Measurements from ENCODE around the gene BACH1.

BACH1 gene

GRCh38 chr21:29382030-29382654 is 83.4 kb downstream of the BACH1 start:
- DNase-seq (ENCODE audit: extremely low read depth, low read depth), result peak; percentile 11
- TF ChIP-seq CTCF (IDR thresholded peaks at IDR 0.05; ENCODE audit: low read depth, low read length, missing control alignments), result no peak

GRCh38 chr21:29384683-29385359 is 86.1 kb downstream of the BACH1 start:
- DNase-seq (ENCODE audit: extremely low read depth, low read depth), result no peak
- no peak overlapping the region for H3K4me3 ChIP-seq (replicated peaks; ENCODE audit: low read depth, low read length)
- no peak for TF ChIP-seq CTCF (IDR thresholded peaks at IDR 0.05; ENCODE audit: low read depth, low read length, missing control alignments)

More at GRCh38 chr21:29382030-29382654, 83.4 kb downstream of the BACH1 start:
- no peak overlapping the region for H3K4me3 ChIP-seq (replicated peaks; ENCODE audit: low read depth, low read length)

GRCh38 chr21:29385934-29386520 is 87.3 kb downstream of the BACH1 start:
- H3K4me3 ChIP-seq (replicated peaks; ENCODE audit: low read depth, low read length), result no peak overlapping the region
- no peak for DNase-seq (ENCODE audit: extremely low read depth, low read depth)
- TF ChIP-seq CTCF (IDR thresholded peaks at IDR 0.05; ENCODE audit: low read depth, low read length, missing control alignments), result no peak

DNA sequence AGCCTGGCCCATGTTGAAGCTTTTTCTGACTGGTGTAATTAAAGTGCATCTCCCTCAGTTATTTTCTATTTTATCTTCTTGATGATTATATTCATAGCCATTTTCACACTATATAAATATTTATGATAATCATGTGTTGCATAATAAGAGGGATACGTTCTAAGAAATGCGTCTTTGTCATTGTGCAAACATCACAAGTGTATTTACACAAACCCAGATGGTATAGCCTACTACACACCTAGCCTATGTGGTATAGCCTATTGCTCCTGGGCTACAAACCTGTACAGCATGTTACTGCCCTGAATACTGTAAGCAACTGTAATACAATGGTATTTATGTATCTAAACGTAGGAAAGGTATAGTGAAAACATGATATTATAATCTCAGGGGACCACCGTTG is 88.1 kb downstream of the BACH1 start:
- TF ChIP-seq CTCF (IDR thresholded peaks at IDR 0.05; ENCODE audit: low read depth, low read length, missing control alignments), result no peak
- no peak overlapping the region for H3K4me3 ChIP-seq (replicated peaks; ENCODE audit: low read depth, low read length)
- DNase-seq (ENCODE audit: extremely low read depth, low read depth), result no peak

DNA sequence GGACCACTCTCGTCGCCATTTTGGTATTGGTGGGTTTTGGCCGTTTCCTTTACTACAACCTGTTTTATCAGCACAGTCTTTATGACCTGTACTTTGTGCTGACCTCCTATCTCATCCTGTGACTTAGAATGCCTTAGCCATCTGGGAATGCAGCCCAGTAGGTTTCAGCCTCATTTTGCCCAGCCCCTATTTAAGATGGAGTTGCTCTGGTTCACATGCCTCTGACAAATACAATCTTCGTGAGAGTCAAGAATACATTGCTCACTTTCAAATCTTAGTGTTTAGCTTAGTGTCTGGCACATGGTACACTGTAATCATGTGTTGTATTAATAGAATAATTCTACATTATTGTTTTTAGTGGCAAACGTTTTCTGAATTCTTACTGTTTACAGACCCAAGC is 88.9 kb downstream of the BACH1 start:
- no peak for TF ChIP-seq CTCF (IDR thresholded peaks at IDR 0.05; ENCODE audit: low read depth, low read length, missing control alignments)
- DNase-seq (ENCODE audit: extremely low read depth, low read depth), result no peak
- no peak overlapping the region for H3K4me3 ChIP-seq (replicated peaks; ENCODE audit: low read depth, low read length)

DNA sequence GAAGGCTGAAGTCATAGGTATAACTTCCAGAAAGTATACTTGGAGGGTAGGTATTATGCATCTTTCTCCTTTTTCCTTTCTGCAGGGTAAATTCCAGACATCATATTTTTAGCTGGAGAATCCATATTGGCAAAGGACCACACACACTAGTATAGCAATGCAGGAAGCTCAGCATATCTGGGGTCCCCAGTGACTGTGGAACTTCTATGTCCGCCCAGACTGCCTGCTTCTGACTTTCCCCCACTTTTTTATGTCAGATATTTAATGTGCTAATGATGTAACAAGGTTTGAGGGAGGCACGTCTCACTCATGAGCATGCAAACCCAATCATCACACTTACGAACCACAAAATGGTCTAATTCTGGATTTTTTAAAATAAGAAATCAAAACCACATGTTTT is 90.4 kb downstream of the BACH1 start:
- TF ChIP-seq CTCF (IDR thresholded peaks at IDR 0.05; ENCODE audit: low read depth, low read length, missing control alignments), result no peak
- H3K4me3 ChIP-seq (replicated peaks; ENCODE audit: low read depth, low read length), result no peak overlapping the region
- DNase-seq (ENCODE audit: extremely low read depth, low read depth), result no peak
